ENCODE measurements around the gene ADARB2.
"Not testable (repeated sequence)": the region's sequence is repeated elsewhere in the genome, so short reads cannot be mapped to it uniquely, and the experiment has no call there.

Gene ADARB2

GRCh38 chr10:1328161-1328823, 409.0 kb downstream of the ADARB2 start:
- no peak for DNase-seq

GRCh38 chr10:1327759-1328158, 409.6 kb downstream of the ADARB2 start:
- DNase-seq: no peak

GRCh38 chr10:1326514-1326913, 410.8 kb downstream of the ADARB2 start:
- not testable (repeated sequence) for DNase-seq

GRCh38 chr10:1324903-1325302, 412.4 kb downstream of the ADARB2 start:
- no peak for DNase-seq

GRCh38 chr10:1323951-1324350, 413.4 kb downstream of the ADARB2 start:
- DNase-seq: no peak

GRCh38 chr10:1320739-1321320, 416.5 kb downstream of the ADARB2 start:
- no peak for DNase-seq

- no peak for DNase-seq
These were observed 420.5 kb downstream of the ADARB2 start for GRCh38 chr10:1316809-1317143.

- DNase-seq: no peak
These were observed 421.1 kb downstream of the ADARB2 start for GRCh38 chr10:1316121-1316808.

GRCh38 chr10:1315178-1315577, 422.1 kb downstream of the ADARB2 start:
- no peak for DNase-seq

GRCh38 chr10:1311726-1312125, 425.6 kb downstream of the ADARB2 start:
- DNase-seq: no peak

- DNase-seq: no peak
These were observed 427.0 kb downstream of the ADARB2 start for GRCh38 chr10:1310271-1310789.

- no peak for DNase-seq
These were observed 427.6 kb downstream of the ADARB2 start for GRCh38 chr10:1309617-1310270.

- DNase-seq: no peak
These were observed 428.2 kb downstream of the ADARB2 start for GRCh38 chr10:1308962-1309616.

GRCh38 chr10:1308173-1308961, 429.0 kb downstream of the ADARB2 start:
- DNase-seq: no peak

GRCh38 chr10:1301143-1301542, 436.2 kb downstream of the ADARB2 start:
- no peak for DNase-seq

GRCh38 chr10:1300218-1300617, 437.1 kb downstream of the ADARB2 start:
- DNase-seq: no peak

- no peak for DNase-seq
These were observed 438.1 kb downstream of the ADARB2 start for GRCh38 chr10:1299041-1299726.

GRCh38 chr10:1297566-1298301, 439.6 kb downstream of the ADARB2 start:
- no peak for DNase-seq

- no peak for DNase-seq
These were observed 441.4 kb downstream of the ADARB2 start for GRCh38 chr10:1295756-1296480.

- no peak for DNase-seq
These were observed 442.6 kb downstream of the ADARB2 start for GRCh38 chr10:1294748-1295147.
